Esophagus muscularis mucosa (tissue), 4 donors: Measurements from ENCODE around the gene ZNF497.

ENCODE experiments used
- EP300 ChIP-seq: sonication (generic); formaldehyde crosslinking; IDR thresholded peaks from one replicate; pipeline ENCODE4 v1.6.1; 2017; ENCODE audit warnings: antibody characterized with exemption
- POLR2A ChIP-seq: fragments of 450-650 bp; IDR thresholded peaks from one replicate; pipeline ENCODE4 v1.6.1; 2017; ENCODE audit warnings: antibody characterized with exemption, moderate library complexity, mild to moderate bottlenecking, low read depth
- TF ChIP-seq, protein P1 (sequence below), 3 experiments: fragments of 200-600 bp in 2 of 3; fragments of 450-650 bp in 1 of 3; sonication (generic) in 2 of 3; IDR thresholded peaks; one replicate each; pipeline ENCODE4 v1.5.1; 2017 to 2019; ENCODE audit warnings: antibody characterized with exemption in 3 of 3, mild to moderate bottlenecking in 2 of 3, moderate library complexity in 1 of 3

GRCh38 chr19:58336216-58336615 is 26.3 kb downstream of the ZNF497 start:
- no peak for TF ChIP-seq POLR2A
- TF ChIP-seq EP300, result no peak
- TF ChIP-seq, protein P1, sequence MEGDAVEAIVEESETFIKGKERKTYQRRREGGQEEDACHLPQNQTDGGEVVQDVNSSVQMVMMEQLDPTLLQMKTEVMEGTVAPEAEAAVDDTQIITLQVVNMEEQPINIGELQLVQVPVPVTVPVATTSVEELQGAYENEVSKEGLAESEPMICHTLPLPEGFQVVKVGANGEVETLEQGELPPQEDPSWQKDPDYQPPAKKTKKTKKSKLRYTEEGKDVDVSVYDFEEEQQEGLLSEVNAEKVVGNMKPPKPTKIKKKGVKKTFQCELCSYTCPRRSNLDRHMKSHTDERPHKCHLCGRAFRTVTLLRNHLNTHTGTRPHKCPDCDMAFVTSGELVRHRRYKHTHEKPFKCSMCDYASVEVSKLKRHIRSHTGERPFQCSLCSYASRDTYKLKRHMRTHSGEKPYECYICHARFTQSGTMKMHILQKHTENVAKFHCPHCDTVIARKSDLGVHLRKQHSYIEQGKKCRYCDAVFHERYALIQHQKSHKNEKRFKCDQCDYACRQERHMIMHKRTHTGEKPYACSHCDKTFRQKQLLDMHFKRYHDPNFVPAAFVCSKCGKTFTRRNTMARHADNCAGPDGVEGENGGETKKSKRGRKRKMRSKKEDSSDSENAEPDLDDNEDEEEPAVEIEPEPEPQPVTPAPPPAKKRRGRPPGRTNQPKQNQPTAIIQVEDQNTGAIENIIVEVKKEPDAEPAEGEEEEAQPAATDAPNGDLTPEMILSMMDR (IDR thresholded peaks at IDR 0.05), result no peak
